Measurements from ENCODE around the gene KLHL29. TPM values are rescaled to one million over a fixed set of nuclear protein-coding genes. Genes with fewer than 3 reads are reported as not detected.

KLHL29 gene
- total and polyA plus RNA-seq, 10 donors = 1.5 to 30.5 (median 9.4) TPM

GRCh38 chr2:23673082-23673481, 288.1 kb downstream of the KLHL29 start:
- no peak overlapping the region for H3K4me3 ChIP-seq
- no peaks in the 10 kb centered on the region for H3K4me1 ChIP-seq
- no peaks in the 10 kb centered on the region for H3K36me3 ChIP-seq
- TF ChIP-seq CTCF (IDR thresholded peaks at IDR 0.05 in 8 of 11, conservative IDR thresholded peaks at IDR 0.05 in 3 of 11) (no peak), POLR2A (IDR thresholded peaks at IDR 0.05) (no peak), POLR2AphosphoS5 (IDR thresholded peaks at IDR 0.05) (no peak)
- H3K9me3 ChIP-seq = peaks cover 0 to 8% (median 2%) of the 10 kb centered on the region in 8 donors
- no peaks in the 10 kb centered on the region for H3K27me3 ChIP-seq (replicated peaks in 1 of 7)
- DNase-seq = no peak
- H3K27ac ChIP-seq = no peak overlapping the region
- intact Hi-C loops (cut with DNase I; ENCODE audit: low total_unique reads) = no loop called here
- 74 to 88% (median 86%) methylated on average over 6 of the region's 6 CpGs for WGBS, 5 donors

GRCh38 chr2:23673830-23674679, 289.1 kb downstream of the KLHL29 start:
- TF ChIP-seq POLR2AphosphoS5 (IDR thresholded peaks at IDR 0.05) (no peak), POLR2A (IDR thresholded peaks at IDR 0.05) (no peak), CTCF (IDR thresholded peaks at IDR 0.05 in 8 of 11, conservative IDR thresholded peaks at IDR 0.05 in 3 of 11) (no peak)

DNA sequence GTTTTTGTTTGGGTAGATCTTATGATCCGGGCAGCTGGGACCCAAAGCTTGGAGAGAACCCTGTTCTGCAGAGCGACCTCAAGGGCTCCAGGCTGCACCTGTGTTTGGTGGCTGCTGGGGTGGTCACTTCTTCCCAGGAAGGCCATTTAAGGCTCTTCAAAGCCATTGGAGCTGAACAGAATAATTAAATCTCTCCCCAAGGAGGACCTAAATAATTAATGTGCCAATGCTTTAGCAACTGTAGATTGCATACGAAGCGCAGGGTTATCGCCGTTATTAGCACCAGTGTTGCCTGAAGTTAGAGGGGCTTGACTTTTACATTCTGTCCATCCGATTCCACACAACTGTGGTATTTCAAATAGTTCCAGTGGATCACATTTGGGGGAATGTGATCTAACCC, 290.5 kb downstream of the KLHL29 start:
- Histone ChIP-seq H3K36me3 (no peaks in the 10 kb centered on the region), H3K4me1 (no peaks in the 10 kb centered on the region), H3K4me3 (no peak overlapping the region), H3K27ac (no peak overlapping the region), H3K27me3 (replicated peaks in 1 of 7) (no peaks in the 10 kb centered on the region), H3K9me3 (peaks cover 0 to 18% (median 11%) of the 10 kb centered on the region in 8 donors)
- DNase-seq = no peak
- WGBS, 5 donors = 88 to 97% (median 96%) methylated on average over 7 of the region's 7 CpGs
- intact Hi-C loops (cut with DNase I; ENCODE audit: low total_unique reads) = no loop called here
- TF ChIP-seq CTCF (IDR thresholded peaks at IDR 0.05 in 8 of 11, conservative IDR thresholded peaks at IDR 0.05 in 3 of 11) = no peak
- TF ChIP-seq POLR2AphosphoS5 (IDR thresholded peaks at IDR 0.05) = no peak
- no peak for TF ChIP-seq POLR2A (IDR thresholded peaks at IDR 0.05)

More at GRCh38 chr2:23673830-23674679, 289.1 kb downstream of the KLHL29 start:
- Histone ChIP-seq H3K27me3 (replicated peaks in 1 of 7) (no peaks in the 10 kb centered on the region), H3K9me3 (peaks cover 0 to 18% (median 11%) of the 10 kb centered on the region in 8 donors), H3K36me3 (no peaks in the 10 kb centered on the region), H3K4me3 (no peak overlapping the region), H3K27ac (no peak overlapping the region), H3K4me1 (no peaks in the 10 kb centered on the region)
- WGBS, 5 donors = 62 to 72% (median 64%) methylated on average over 12 of the region's 12 CpGs
- DNase-seq = no peak
- intact Hi-C loops (cut with DNase I; ENCODE audit: low total_unique reads) = no loop called here

GRCh38 chr2:23677836-23678235, 292.9 kb downstream of the KLHL29 start:
- no peak for DNase-seq
- no peaks in the 10 kb centered on the region for H3K36me3 ChIP-seq
- no peak overlapping the region for H3K4me3 ChIP-seq
- peaks cover 0 to 18% (median 11%) of the 10 kb centered on the region in 8 donors for H3K9me3 ChIP-seq
- no peak for TF ChIP-seq POLR2AphosphoS5 (IDR thresholded peaks at IDR 0.05)
- no peak for TF ChIP-seq CTCF (IDR thresholded peaks at IDR 0.05 in 8 of 11, conservative IDR thresholded peaks at IDR 0.05 in 3 of 11)
- no peak for TF ChIP-seq POLR2A (IDR thresholded peaks at IDR 0.05)
- H3K27ac ChIP-seq = no peak overlapping the region
- intact Hi-C loops (cut with DNase I; ENCODE audit: low total_unique reads) = no loop called here
- 57 to 82% (median 69%) methylated on average over 2 of the region's 2 CpGs for WGBS, 5 donors
- H3K4me1 ChIP-seq = no peaks in the 10 kb centered on the region
- H3K27me3 ChIP-seq (replicated peaks in 1 of 7) = peaks cover 0 to 7% (median 0%) of the 10 kb centered on the region in 7 donors
